Suprapubic skin (tissue), 4 donors: ENCODE results near the gene PRPSAP1. TPM values are rescaled to one million over a fixed set of nuclear protein-coding genes. Genes with fewer than 3 reads are reported as not detected.

ENCODE experiments used
- DNase-seq, 2 donors: peaks; one replicate each; pipeline ENCODE4 v3.0.0-alpha.2; 2019; ENCODE audit warnings: low spot score in 2 of 2
- H3K27ac ChIP-seq: fragments of 200-600 bp; sonication (generic); one replicate; pipeline ENCODE4 v1.5.1; 2019
- H3K27me3 ChIP-seq: fragments of 200-600 bp; sonication (generic); one replicate; pipeline ENCODE4 v1.5.1; 2019
- H3K36me3 ChIP-seq: fragments of 200-600 bp; sonication (generic); one replicate; pipeline ENCODE4 v1.5.1; 2019
- H3K4me1 ChIP-seq: fragments of 200-600 bp; sonication (generic); one replicate; pipeline ENCODE4 v1.5.1; 2019
- H3K4me3 ChIP-seq: fragments of 200-600 bp; sonication (generic); one replicate; pipeline ENCODE4 v1.5.1; 2019; ENCODE audit warnings: mild to moderate bottlenecking
- H3K9me3 ChIP-seq: fragments of 200-600 bp; sonication (generic); one replicate; pipeline ENCODE4 v1.5.1; 2019
- EP300 ChIP-seq: sonication (generic); formaldehyde crosslinking; IDR thresholded peaks from one replicate; pipeline ENCODE4 v1.6.1; 2017; ENCODE audit warnings: antibody characterized with exemption
- POLR2A ChIP-seq, 2 donors: fragments of 450-650 bp; IDR thresholded peaks; one replicate each; pipeline ENCODE4 v1.6.1; 2017; ENCODE audit warnings: antibody characterized with exemption in 2 of 2, mild to moderate bottlenecking in 2 of 2, moderate library complexity in 2 of 2
- POLR2AphosphoS5 ChIP-seq, 3 donors: sonication (generic); formaldehyde crosslinking; IDR thresholded peaks; one replicate each; pipeline ENCODE4 v1.6.1; 2017; ENCODE audit warnings: antibody characterized with exemption in 3 of 3
- WGBS: methylation state at CpG from one replicate; pipeline ENCODE4 v1.1.5; 2018; 5-methylcytosine and 5-hydroxymethylcytosine counted together
- total RNA-seq, 4 donors: library from RNA; depleted of rRNA; stranded (reverse); fragments of >200 nt; gene quantifications; one replicate each; pipeline ENCODE4 v1.1.0, GENCODE V29; 2016
- TF ChIP-seq, protein P1 (sequence below), 2 donors: fragments of 200-600 bp in 1 of 2; fragments of 450-650 bp in 1 of 2; sonication (generic) in 1 of 2; IDR thresholded peaks; one replicate each; pipeline ENCODE4 v1.5.1; 2016 to 2019; ENCODE audit warnings: antibody characterized with exemption in 2 of 2, mild to moderate bottlenecking in 1 of 2, moderate library complexity in 1 of 2

PRPSAP1 gene
- total RNA-seq, 4 donors from 2014 or later, result 47.3 to 83.9 (median 63.8) TPM

- TF ChIP-seq POLR2AphosphoS5 (IDR thresholded peaks at IDR 0.05) (no peak), POLR2A (IDR thresholded peaks at IDR 0.05) (no peak), EP300 (no peak)
- TF ChIP-seq, protein P1, sequence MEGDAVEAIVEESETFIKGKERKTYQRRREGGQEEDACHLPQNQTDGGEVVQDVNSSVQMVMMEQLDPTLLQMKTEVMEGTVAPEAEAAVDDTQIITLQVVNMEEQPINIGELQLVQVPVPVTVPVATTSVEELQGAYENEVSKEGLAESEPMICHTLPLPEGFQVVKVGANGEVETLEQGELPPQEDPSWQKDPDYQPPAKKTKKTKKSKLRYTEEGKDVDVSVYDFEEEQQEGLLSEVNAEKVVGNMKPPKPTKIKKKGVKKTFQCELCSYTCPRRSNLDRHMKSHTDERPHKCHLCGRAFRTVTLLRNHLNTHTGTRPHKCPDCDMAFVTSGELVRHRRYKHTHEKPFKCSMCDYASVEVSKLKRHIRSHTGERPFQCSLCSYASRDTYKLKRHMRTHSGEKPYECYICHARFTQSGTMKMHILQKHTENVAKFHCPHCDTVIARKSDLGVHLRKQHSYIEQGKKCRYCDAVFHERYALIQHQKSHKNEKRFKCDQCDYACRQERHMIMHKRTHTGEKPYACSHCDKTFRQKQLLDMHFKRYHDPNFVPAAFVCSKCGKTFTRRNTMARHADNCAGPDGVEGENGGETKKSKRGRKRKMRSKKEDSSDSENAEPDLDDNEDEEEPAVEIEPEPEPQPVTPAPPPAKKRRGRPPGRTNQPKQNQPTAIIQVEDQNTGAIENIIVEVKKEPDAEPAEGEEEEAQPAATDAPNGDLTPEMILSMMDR (IDR thresholded peaks at IDR 0.05), result no peak
- Histone ChIP-seq H3K4me3 (no peak overlapping the region), H3K4me1 (no peaks in the 10 kb centered on the region), H3K9me3 (no peaks in the 10 kb centered on the region), H3K27me3 (no peaks in the 10 kb centered on the region), H3K36me3 (peaks cover 47% of the 10 kb centered on the region), H3K27ac (no peak overlapping the region)
- no peak for DNase-seq
- 90% methylated on average over 3 of the region's 3 CpGs for WGBS
Measured at GRCh38 chr17:76318586-76318985, 35.1 kb downstream of the PRPSAP1 start.

- Histone ChIP-seq H3K4me3 (no peak overlapping the region), H3K36me3 (peaks cover 49% of the 10 kb centered on the region)
Measured at GRCh38 chr17:76317535-76317934, 36.2 kb downstream of the PRPSAP1 start.

DNA sequence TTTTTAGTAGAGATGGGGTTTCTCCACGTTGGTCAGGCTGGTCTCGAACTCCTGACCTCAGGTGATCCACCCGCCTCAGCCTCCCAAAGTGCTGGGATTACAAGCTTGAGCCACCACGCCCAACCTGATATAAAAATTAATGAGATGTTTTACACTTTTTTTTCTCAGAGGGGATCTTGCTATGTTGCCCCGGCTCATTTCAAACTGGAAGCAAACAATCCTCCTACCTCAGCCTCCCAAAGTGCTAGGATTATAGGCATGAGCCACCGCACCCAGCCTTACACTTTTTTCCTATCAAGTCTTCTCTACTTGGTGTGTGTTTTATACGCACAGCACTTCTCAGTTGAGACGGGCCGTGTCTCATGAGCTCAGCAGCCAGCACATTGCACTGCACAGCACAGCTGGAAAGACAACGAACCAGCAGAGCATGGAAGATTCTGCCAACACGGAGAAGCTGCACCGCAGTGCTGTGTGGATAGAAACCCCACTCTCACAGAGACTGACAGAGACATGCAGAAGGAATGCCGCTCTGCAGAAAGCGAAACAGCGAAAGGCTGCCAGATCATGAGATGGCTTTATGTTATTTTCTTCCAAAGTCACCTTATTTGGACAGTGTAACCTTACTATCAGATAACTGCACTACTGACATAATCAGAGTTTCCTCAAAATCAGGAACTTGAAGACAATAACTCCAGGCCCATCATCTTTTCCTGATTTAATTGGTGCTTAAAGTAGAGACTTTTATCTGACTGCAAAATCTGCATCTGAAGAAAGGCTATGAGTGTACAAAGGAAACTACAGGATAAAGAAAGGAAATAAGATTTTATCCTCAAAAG is 39.1 kb downstream of the PRPSAP1 start:
- no peak for DNase-seq
- WGBS, result 94% methylated on average over 15 of the region's 15 CpGs
- Histone ChIP-seq H3K4me3 (no peak overlapping the region), H3K9me3 (no peaks in the 10 kb centered on the region), H3K4me1 (no peaks in the 10 kb centered on the region), H3K27me3 (no peaks in the 10 kb centered on the region), H3K36me3 (peaks cover 69% of the 10 kb centered on the region), H3K27ac (no peak overlapping the region)
- TF ChIP-seq, protein P1 (IDR thresholded peaks at IDR 0.05), result no peak
- TF ChIP-seq EP300 (no peak), POLR2AphosphoS5 (IDR thresholded peaks at IDR 0.05) (no peak), POLR2A (IDR thresholded peaks at IDR 0.05) (no peak)

More at GRCh38 chr17:76317535-76317934, 36.2 kb downstream of the PRPSAP1 start:
- no peaks in the 10 kb centered on the region for H3K9me3 ChIP-seq
- no peaks in the 10 kb centered on the region for H3K4me1 ChIP-seq
- no peak overlapping the region for H3K27ac ChIP-seq
- 87% methylated on average over 2 of the region's 2 CpGs for WGBS
- H3K27me3 ChIP-seq, result no peaks in the 10 kb centered on the region
- TF ChIP-seq POLR2AphosphoS5 (IDR thresholded peaks at IDR 0.05) (no peak), EP300 (no peak), POLR2A (IDR thresholded peaks at IDR 0.05) (no peak)
- TF ChIP-seq, protein P1 (IDR thresholded peaks at IDR 0.05), result no peak
- no peak for DNase-seq

DNA sequence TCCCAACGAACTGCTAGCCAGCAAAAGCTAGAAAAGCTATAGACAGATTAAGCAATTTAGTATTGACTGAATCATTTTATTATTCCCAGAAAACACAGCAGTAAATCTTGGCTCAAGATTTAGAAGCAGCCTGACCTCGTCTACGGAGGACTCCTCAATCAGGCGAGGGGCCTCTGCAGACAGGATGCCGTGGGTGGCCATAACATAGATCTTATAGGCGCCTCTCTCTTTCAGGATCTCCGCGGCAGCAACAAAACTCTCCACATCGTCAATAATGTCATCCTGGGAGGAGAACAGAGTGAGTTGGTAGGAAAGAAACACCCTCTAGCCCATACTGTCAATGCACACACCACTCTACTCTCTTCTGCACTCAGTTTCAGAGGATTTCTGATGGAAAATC is 41.0 kb downstream of the PRPSAP1 start:
- DNase-seq, result no peak
- Histone ChIP-seq H3K4me1 (no peaks in the 10 kb centered on the region), H3K27ac (no peak overlapping the region), H3K27me3 (no peaks in the 10 kb centered on the region), H3K36me3 (peaks cover 74% of the 10 kb centered on the region), H3K9me3 (no peaks in the 10 kb centered on the region), H3K4me3 (no peak overlapping the region)
- 91% methylated on average over 9 of the region's 9 CpGs for WGBS
- no peak for TF ChIP-seq EP300
- TF ChIP-seq, protein P1 (IDR thresholded peaks at IDR 0.05), result no peak
- no peak for TF ChIP-seq POLR2AphosphoS5 (IDR thresholded peaks at IDR 0.05)
- TF ChIP-seq POLR2A (IDR thresholded peaks at IDR 0.05), result no peak

DNA sequence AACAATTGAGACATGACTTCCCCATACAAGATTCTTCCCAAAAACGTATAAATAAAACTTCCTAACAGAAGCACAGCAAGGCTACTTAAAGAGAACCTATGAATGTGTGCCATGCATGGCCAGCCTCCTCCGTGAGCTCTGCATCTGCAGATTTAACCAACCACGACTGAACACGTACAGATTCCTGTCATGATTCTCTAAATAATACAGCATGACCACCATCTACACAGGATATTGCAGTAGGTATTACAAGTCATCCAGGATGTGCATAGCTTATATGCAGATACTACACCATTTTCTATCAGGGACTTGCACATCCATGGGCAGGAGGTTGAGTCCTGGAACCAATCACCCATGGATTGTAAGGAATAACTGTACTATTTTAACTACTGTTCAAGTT is 44.3 kb downstream of the PRPSAP1 start:
- Histone ChIP-seq H3K36me3 (peaks cover 63% of the 10 kb centered on the region), H3K27ac (no peak overlapping the region), H3K9me3 (no peaks in the 10 kb centered on the region), H3K4me3 (no peak overlapping the region), H3K27me3 (no peaks in the 10 kb centered on the region), H3K4me1 (no peaks in the 10 kb centered on the region)
- no peak for DNase-seq
- no peak for TF ChIP-seq POLR2A (IDR thresholded peaks at IDR 0.05)
- TF ChIP-seq EP300, result no peak
- TF ChIP-seq, protein P1 (IDR thresholded peaks at IDR 0.05), result no peak
- TF ChIP-seq POLR2AphosphoS5 (IDR thresholded peaks at IDR 0.05), result no peak
- WGBS, result 92% methylated on average over 4 of the region's 4 CpGs
